ENCODE measurements around the gene SGTA.

SGTA gene

DNA sequence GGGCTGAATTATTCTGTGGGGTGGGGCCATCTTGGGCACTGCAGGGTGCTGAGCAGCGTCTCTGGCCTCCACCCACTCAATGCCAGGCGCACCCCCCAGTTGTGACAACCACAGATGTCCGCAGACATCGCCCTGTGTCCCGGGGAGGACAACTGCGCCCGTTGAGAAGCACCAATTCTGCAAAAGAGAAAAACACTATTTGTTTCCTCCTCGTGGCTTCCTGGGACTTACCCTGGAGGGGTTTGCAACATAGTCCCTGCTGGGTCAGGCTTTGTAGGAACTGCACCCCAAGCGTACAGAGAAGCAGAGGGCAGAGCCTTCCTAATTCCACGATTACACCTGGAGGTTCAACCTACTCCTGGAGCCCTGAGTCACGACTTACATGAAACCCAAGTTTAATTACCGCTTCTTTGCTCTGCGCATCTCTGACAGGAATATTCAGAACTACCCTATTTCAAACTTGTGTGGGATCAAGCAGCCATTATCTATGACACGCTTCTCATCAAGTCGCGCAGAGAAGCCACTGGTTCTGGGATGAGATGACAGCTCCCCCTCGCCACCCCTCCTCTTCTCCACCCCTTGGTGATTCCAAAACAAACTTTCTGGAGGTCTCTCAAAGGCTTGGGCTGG, 32.1 kb downstream of the SGTA start:
- no peak for DNase-seq (ENCODE audit: low read depth)

GRCh38 chr19:2747349-2747748, 35.7 kb downstream of the SGTA start:
- DNase-seq (ENCODE audit: low read depth), result no peak

GRCh38 chr19:2744113-2744512, 39.0 kb downstream of the SGTA start:
- DNase-seq (ENCODE audit: low read depth), result no peak

DNA sequence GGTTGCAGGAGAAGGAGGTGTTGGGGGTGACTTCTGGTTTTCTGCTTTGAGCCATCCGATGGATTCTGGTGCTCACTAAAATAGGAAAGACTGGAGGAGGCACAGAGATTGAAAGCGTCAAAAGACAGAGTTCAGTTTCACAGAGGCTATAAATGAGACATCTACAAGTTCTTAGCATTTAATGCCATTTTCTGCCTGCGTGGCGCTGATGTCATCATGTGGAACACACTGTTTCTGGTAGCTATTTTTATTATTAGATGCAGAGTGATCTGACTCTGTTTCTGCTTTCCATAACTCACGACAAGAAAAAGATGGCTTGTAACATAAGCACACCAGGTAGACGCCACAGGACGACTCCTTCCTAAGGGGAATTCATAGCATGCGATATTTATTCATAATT, 40.0 kb downstream of the SGTA start:
- DNase-seq (ENCODE audit: low read depth), result no peak

DNA sequence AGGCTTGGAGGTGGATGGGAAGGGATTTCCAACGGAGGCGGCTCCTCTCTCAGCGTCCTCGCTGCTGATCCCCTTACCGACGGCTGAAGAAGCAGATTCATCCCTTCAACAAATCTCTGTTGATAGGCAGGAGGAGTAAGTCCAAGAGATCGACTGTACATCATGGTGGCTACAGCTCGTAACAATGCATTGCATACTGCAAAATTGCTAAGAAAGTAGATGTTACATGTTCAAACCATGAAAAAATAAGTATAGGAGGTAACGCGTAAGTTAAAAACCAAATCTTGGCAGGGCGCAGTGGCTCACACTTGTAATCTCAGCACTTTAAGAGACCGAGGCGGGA, 42.8 kb downstream of the SGTA start:
- DNase-seq (ENCODE audit: low read depth), result no peak

DNA sequence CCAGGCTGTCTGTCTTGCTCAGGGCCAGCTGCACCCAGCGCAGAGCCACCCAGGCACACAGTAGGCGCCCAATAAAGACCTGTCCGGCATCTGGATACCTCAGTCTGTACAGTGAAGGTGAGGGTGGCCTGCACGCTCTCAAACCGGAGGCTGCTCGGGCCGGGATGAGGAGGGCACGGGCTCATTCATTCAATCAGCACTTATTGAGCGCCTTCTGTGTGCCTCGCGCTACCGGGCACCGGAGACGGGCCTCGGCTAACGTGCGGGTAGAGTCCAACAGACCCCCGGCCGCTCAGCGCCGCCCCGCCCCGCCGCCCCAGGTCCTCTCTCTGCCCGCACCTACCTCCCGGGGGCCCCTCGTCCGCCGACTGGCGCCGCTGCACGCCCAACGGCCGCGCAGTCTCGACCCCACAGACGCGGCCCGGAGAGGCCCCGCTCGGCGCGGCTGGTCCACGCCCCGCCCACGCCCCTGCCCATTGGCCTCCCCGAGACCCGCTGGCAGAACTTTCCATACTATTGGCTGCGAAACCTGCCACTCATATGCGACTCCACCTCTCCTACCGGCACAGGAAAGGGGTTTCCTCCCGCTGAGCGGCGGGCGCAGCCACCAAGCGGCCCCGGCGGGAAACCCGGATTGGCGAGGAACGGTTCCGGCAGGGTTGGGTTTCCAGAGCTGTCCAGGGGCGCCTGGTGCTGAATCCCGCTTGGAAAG, 43.3 kb downstream of the SGTA start, which contains the start of gene SLC39A3:
TSS of gene SLC39A3 (minus strand) at position 416 of the 712 bp plus-strand sequence. CDS start 2,760 bp downstream, outside the sequence.
- peak; percentile 96 for DNase-seq (ENCODE audit: low read depth)

DNA sequence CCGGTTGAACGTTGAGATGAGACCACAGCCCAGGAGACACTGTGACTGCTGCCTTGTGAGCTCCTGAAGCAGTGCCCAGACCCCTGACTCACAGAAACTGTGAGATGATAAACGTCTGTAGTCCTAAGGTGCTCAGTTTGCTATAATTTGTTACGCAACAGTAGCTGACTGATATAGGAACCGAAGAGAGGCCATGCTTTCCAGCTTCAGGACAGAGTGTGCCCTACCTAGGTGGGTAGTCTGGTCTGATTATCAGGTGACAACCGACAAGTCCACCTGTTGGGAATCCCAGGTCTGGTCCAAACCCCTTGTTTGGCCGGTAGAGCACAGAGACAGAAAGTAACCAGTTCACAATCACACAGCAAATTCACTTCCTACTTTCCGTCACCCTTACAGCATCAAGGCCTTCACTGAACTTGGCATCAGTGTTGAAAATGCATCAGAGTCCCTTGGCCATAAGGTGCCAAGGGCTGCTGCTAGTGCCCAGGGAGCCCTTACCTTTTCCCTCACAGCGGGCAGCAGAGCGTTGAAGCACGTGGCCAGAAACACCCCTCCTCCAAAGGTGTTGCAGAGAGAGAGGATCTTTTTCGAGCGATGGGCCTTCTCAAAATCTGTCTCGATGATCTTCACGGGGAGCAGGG, 46.4 kb downstream of the SGTA start:
- DNase-seq (ENCODE audit: low read depth), result no peak

DNA sequence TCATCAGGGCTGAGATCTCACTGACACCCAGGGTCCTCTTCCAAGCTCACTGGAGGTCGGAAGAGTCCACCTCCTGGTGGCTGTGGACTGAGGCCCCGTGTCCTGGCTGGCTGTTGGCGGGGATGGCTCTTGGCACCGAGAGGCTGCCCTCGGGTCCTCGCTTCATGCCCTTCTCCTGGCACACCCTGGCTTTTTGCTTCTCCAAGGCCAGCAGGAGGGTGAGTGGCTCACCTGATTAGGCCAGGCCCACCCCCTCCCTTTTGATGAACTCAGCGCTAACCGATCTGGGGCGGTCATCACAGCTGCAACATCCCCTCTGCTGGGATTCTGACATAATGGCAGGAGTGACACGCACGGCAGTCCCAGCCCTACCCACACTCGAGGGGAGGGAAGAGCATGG, 47.7 kb downstream of the SGTA start:
- DNase-seq (ENCODE audit: low read depth), result no peak

DNA sequence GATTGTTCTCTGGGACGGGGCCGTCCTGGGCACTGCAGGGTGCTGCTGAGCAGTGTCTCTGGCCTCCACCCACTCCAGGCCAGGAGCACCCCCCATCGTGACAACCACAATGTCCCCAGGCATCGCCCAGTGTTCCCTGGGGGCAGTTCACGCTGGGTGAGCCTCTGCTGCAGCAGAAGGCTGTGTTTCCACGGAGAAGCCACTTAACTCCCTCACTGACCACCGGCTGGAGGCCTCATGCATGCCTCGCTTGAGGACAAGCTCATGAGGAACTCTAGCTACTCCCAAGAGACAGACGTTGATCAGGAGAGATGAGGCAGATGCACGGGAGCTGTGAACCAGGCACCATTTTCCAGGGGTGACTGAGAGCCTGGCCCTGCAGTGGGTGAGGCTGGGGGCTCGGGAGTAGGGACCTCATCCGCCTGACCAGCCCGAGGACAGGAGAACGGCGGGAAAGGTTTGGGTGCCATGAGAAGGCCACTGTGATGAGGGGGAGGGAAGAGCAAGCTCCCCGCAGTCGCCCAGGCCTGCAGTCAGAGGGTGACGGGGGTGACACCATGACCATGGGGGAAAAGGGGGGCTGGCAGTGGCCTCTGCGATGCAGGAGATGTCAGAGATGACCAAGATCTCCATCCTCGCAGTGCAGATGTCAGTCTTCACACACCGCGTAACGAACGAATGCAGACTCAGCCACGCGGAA, 48.3 kb downstream of the SGTA start:
- DNase-seq (ENCODE audit: low read depth), result no peak

DNA sequence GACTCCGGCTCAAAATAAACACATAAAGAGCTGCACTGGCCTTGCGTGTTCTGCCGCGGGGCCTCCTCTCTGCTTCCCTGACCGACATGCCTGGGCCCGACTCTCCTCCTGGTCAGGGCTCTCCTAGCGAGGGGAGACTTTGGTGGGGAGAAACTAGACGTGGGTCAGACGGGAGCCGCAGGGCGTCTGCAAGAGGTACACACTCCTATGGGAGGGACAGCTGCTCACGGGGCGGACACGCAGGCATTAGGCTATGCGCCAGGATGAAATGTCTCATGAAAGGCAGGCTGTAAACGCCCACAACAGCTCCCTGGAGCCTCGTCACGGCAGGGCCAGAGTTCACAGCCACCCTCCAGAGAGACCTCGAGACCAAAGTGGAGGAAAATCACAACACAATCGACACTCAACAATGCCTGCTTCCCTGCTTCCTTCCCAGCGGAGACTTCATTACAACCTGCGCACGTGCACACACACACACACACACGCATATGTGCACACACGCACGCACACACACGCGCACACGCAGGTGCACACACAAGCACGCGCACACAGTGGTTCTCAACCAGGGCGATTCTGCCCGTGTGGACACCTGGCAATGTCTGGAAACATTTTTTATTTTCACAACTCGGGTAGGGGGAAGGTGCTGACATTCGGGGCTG, 49.0 kb downstream of the SGTA start:
- DNase-seq (ENCODE audit: low read depth), result no peak

- DNase-seq (ENCODE audit: low read depth), result no peak
These were observed 50.2 kb downstream of the SGTA start for GRCh38 chr19:2732883-2733282.

GRCh38 chr19:2732157-2732725, 50.8 kb downstream of the SGTA start:
- no peak for DNase-seq (ENCODE audit: low read depth)

DNA sequence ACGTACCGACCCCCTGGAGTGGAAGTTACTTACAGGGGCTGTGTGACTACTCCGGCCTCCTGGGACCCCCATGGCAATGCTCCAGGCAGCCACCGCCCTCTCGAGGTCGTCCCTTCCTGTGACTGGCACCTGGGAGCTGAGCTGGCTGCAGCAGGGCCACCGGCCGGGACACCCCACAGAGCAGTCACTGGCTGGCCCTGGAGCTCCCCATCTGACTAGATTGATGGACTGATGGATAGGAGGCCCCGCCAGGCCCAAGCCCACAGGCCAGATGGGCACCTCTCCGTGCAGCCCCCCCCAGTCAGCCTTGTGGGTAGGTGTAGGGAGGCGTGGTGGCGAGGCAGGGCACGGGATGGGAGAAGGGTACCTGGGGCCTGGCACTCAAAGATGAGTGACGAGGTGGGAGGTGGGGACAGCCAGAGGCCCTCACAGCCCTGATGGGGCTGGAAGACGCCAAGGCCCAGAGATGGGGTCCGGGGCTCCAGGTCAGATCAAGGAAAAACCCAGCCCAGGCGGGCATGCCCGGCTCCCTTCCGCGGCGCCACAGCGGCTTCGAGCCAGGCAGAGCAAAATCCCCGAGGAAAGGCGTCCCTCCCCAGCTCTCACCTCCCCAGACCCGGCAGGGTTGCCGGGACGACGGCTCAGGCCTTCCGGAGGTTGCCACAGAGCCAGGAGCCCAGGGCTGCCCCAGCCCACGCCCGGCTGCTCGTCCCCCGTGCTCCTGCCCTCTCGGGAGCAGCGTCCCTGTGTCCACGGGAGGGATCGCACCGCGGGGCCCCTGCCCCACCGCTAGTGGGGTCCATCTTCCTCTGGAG, 51.7 kb downstream of the SGTA start:
- DNase-seq (ENCODE audit: low read depth), result no peak

GRCh38 chr19:2729943-2730818, 52.9 kb downstream of the SGTA start:
- no peak for DNase-seq (ENCODE audit: low read depth)

GRCh38 chr19:2728783-2729387, 54.2 kb downstream of the SGTA start:
- DNase-seq (ENCODE audit: low read depth), result no peak

- DNase-seq (ENCODE audit: low read depth), result no peak
These were observed 55.5 kb downstream of the SGTA start for GRCh38 chr19:2727640-2727944.

DNA sequence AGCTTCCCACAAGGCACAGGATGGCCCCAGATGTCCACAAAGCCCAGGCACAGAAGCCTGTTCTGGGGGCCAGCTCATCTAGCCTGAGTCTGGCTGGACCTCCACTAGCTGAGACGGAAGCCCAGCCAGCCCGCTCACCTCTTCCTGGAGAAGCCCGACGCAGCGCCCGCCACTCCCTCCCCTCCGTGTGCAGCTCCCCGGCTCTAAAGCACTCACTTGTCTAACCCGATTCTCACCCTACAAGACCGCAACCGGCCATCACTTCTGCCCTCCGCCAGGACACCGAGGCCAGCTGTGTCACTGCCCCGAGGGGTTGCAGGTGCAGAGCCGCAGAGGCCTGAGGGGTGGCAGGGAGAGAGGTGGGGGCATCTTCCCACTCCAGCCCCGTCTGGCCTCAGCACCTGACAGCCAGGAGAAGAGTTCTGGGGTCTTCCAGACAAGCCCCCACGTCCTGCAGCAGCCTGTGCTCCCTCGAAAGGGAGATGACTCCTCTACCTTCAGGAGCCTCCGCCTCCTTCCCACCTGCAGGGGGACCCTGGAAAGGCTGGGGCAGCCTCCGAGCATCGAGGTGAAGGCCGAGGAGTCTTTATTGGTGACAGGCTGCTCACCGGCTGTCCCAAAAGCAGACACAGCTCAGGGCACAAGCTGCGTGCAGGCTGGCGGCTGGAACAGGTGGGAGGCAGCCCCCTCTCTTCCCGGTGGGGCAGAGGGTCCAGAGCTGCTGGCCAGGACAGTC, 56.0 kb downstream of the SGTA start:
- DNase-seq (ENCODE audit: low read depth), result no peak

DNA sequence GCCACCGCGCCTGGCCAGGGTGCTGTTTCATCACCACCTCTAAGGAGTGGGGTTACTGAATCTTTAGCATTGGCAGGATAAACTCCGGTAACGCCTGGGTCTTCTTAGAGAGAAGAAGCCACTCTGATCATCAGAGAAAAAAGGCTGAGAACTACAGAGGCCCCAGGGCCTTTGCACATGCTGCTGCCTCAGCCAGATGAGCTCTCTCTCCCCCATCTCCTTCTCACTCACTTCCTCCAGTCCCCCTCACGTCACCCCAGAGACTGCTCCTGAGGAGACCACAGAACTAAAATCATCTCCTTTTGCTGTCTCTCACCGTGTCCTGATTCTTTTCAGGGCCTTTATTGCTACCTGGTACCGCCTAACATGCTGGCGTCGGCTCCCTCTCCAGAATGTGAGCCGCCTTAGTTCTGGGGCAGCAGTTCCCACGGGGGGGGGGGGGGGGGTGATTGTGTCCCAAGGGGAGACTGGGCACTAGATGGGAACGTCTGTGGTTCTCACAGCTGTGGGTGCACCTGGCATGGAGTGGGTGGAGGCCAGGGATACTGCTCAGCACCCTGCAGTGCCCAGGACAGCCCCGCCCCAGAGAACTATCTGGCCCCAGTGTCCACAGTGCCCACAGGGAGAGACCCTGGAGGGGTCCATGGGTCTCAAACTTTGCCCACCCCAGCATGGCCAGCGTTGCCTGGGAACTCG, 56.8 kb downstream of the SGTA start:
- no peak for DNase-seq (ENCODE audit: low read depth)

GRCh38 chr19:2724148-2724557, 58.9 kb downstream of the SGTA start:
- no peak for DNase-seq (ENCODE audit: low read depth)
